Neutrophil (primary cell): ENCODE data around the gene RGS12.

Experiments
- H3K27ac ChIP-seq: fragments of 200-600 bp; sonication (generic); 2 replicates; pipeline ENCODE4 v1.5.1; 2016; ENCODE audit warnings: mild to moderate bottlenecking, moderate library complexity
- H3K27me3 ChIP-seq: fragments of 200-600 bp; sonication (generic); 2 replicates; pipeline ENCODE4 v1.6.0; 2016; ENCODE audit warnings: mild to moderate bottlenecking
- H3K36me3 ChIP-seq: fragments of 200-600 bp; sonication (generic); 2 replicates; pipeline ENCODE4 v1.5.1; 2017
- H3K4me1 ChIP-seq, 2 experiments: fragments of 200-600 bp in 1 of 2; sonication (generic) in 1 of 2; 1 replicate in 1 of 2; 2 replicates in 1 of 2; pipeline versions ENCODE4 v1.5.1 to v1.6.1; 2013 to 2016; ENCODE audit warnings: low read depth in 1 of 2, low read length in 1 of 2, mild to moderate bottlenecking in 1 of 2, moderate library complexity in 1 of 2; ENCODE audit not compliant: control insufficient read depth in 1 of 2, insufficient read depth in 1 of 2
- H3K4me3 ChIP-seq, 2 experiments: fragments of 200-600 bp in 1 of 2; sonication (generic) in 1 of 2; 1 replicate in 1 of 2; 2 replicates in 1 of 2; pipeline ENCODE4 v1.5.1; 2013 to 2016; ENCODE audit warnings: low read depth in 1 of 2, low read length in 1 of 2, mild to moderate bottlenecking in 1 of 2, moderate library complexity in 1 of 2
- H3K9me3 ChIP-seq: fragments of 200-600 bp; sonication (generic); 2 replicates; pipeline ENCODE4 v1.5.1; 2016
- CTCF ChIP-seq: fragments of 200-600 bp; sonication (generic); IDR thresholded peaks from 2 replicates; pipeline ENCODE4 v1.5.1; 2016; ENCODE audit warnings: antibody characterized with exemption

RGS12 gene

GRCh38 chr4:3329887-3330286 is 37.1 kb downstream of the RGS12 start:
- H3K4me1 ChIP-seq = no peaks in the 10 kb centered on the region
- no peaks in the 10 kb centered on the region for H3K9me3 ChIP-seq
- H3K27ac ChIP-seq = no peak overlapping the region
- no peak overlapping the region for H3K4me3 ChIP-seq
- H3K27me3 ChIP-seq = no peaks in the 10 kb centered on the region
- no peaks in the 10 kb centered on the region for H3K36me3 ChIP-seq
- no peak for TF ChIP-seq CTCF

GRCh38 chr4:3330707-3331106 is 37.9 kb downstream of the RGS12 start:
- H3K36me3 ChIP-seq = no peaks in the 10 kb centered on the region
- H3K4me3 ChIP-seq = no peak overlapping the region
- no peak overlapping the region for H3K27ac ChIP-seq
- TF ChIP-seq CTCF = no peak
- no peaks in the 10 kb centered on the region for H3K4me1 ChIP-seq
- no peaks in the 10 kb centered on the region for H3K27me3 ChIP-seq
- no peaks in the 10 kb centered on the region for H3K9me3 ChIP-seq

GRCh38 chr4:3331511-3332394 is 38.9 kb downstream of the RGS12 start:
- no peak for TF ChIP-seq CTCF
- Histone ChIP-seq H3K36me3 (no peaks in the 10 kb centered on the region), H3K9me3 (no peaks in the 10 kb centered on the region), H3K4me3 (no peak overlapping the region), H3K27ac (no peak overlapping the region), H3K4me1 (no peaks in the 10 kb centered on the region), H3K27me3 (no peaks in the 10 kb centered on the region)

GRCh38 chr4:3332498-3332897 is 39.7 kb downstream of the RGS12 start:
- H3K4me3 ChIP-seq = no peak overlapping the region
- no peaks in the 10 kb centered on the region for H3K4me1 ChIP-seq
- H3K36me3 ChIP-seq = no peaks in the 10 kb centered on the region
- no peak for TF ChIP-seq CTCF
- H3K27ac ChIP-seq = no peak overlapping the region
- H3K27me3 ChIP-seq = no peaks in the 10 kb centered on the region
- H3K9me3 ChIP-seq = no peaks in the 10 kb centered on the region

GRCh38 chr4:3334316-3334715 is 41.5 kb downstream of the RGS12 start:
- Histone ChIP-seq H3K36me3 (no peaks in the 10 kb centered on the region), H3K27ac (no peak overlapping the region), H3K9me3 (no peaks in the 10 kb centered on the region), H3K4me3 (no peak overlapping the region), H3K4me1 (no peaks in the 10 kb centered on the region), H3K27me3 (no peaks in the 10 kb centered on the region)
- no peak for TF ChIP-seq CTCF
